Measurements from ENCODE around the gene ERAP2.
"Not testable (repeated sequence)": the region's sequence is repeated elsewhere in the genome, so short reads cannot be mapped to it uniquely, and the experiment has no call there.

ERAP2 gene

DNA sequence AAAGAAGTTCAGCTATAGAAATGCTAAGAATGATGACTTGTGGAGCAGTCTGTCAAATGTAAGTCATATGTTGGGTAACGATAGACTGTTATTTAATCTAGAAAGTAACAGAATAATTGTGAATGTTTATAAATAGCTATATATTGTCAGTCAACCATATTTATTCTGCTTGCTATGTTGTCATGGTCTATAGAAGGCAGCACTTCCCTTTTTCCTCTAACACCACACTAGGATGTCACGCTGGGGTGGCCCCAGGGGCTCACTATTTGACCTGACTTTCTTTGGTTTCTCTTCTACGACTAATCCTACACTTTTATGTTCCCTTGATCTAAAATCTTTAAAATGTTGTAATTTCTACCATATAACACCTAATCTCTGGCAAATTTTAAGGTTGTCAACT lies 20.5 kb downstream of the ERAP2 start:
- no peak for DNase-seq (ENCODE audit: low read depth)

- no peak for DNase-seq (ENCODE audit: low read depth)
Observed at GRCh38 chr5:96901384-96901783, 25.1 kb downstream of the ERAP2 start.

GRCh38 chr5:96901841-96902240 lies 25.5 kb downstream of the ERAP2 start:
- DNase-seq (ENCODE audit: low read depth), result no peak

GRCh38 chr5:96902876-96903275 lies 26.6 kb downstream of the ERAP2 start:
- DNase-seq (ENCODE audit: low read depth), result no peak

GRCh38 chr5:96903300-96903699 lies 27.0 kb downstream of the ERAP2 start:
- no peak for DNase-seq (ENCODE audit: low read depth)

DNA sequence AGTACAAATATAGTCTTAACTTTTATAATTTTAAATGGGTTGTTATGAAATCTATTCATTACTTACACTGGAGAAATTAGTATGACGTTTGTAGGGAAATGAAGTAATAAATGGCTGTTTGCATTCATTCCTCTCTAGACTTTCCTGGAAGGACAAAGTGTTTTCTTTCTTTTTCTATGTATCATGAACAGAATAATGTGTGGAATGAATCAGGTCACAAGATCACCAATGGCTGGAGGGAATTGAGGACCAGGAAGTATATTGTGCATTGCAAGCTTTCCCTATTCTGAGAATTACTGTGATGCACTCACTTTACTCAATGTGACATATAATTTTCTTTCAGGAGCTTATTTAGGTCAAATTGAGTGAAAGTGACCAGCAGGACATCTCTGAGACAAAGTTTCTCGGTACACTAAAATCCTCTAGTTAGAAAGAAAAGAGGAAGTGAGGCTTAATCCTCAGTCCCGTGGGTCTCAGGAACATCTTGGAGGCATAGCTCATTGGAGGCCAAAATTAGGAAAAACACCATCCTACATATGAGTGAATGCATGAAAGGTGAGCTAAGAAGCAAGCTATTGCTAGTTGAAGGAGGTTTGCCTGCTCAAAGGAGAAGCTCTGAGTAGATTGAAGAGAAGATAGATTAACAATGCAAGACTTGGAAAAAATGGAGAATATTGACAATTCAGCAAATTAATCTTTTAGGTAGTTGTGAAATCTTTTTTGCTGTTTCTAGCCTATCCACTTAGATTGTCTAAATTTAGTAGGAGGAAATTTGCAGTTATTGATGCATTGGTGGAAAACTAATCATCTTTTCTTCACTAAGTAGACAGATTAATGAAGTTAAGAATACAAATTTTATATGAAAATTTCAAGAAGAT lies 28.0 kb downstream of the ERAP2 start:
- DNase-seq (ENCODE audit: low read depth), result no peak

DNA sequence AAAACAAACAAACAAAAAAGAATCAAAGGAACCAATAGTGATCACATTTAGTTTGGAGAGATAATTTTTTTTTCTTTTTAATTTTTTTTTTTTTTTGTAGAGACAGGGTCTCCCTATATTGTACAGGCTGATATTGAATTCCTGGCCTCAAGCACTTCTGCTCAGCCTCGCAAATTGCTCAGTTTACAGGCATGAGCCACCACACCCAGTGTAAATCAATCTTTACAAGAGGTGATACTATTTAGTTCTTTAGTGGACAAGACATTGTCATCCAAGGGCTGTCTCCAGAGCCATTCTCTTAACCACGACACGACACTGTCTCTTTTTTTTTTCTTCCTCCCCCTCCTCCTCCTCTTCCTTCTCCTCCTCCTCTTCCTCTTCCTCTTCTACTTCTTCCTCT lies 29.6 kb downstream of the ERAP2 start:
- no peak for DNase-seq (ENCODE audit: low read depth)

DNA sequence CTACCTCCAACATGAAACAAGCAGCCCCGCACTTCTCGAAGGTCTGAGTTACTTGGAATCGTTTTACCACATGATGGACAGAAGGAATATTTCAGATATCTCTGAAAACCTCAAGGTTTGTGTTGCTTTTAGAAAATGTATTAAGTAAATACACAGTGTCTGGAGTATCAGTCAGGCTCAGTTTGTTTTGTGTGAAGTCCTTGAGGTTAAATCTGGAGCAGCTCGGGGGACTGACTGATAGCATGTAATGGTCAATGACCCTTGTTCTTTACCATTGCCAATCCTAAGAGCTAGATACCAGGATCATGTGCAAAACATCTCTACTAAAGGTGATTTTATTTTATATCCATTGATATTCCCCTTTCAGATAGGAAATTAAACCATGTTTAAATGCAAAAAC lies 32.7 kb downstream of the ERAP2 start:
- DNase-seq (ENCODE audit: low read depth), result no peak

- DNase-seq (ENCODE audit: low read depth), result no peak
Observed at GRCh38 chr5:96909435-96909834, 33.1 kb downstream of the ERAP2 start.

- no peak for DNase-seq (ENCODE audit: low read depth)
Observed at GRCh38 chr5:96911139-96911538, 34.8 kb downstream of the ERAP2 start.

DNA sequence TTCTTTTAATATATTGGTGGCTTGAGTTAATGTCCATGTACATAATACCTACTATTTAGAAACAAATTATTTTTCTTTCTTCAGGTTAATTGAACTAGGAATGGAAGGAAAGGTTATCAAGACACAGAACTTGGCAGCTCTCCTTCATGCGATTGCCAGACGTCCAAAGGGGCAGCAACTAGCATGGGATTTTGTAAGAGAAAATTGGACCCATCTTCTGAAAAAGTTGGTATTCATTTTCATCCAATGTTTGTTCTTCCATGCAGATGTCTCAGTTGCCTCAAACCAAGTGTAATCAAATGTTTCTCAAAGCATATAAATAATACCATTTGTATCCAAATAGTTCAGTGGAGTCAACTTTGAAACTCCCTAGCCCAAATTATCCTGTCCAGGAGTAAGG lies 36.9 kb downstream of the ERAP2 start:
- no peak for DNase-seq (ENCODE audit: low read depth)

GRCh38 chr5:96919754-96920197 lies 43.5 kb downstream of the ERAP2 start:
- no peak for DNase-seq (ENCODE audit: low read depth)

- DNase-seq (ENCODE audit: low read depth), result no peak
Observed at GRCh38 chr5:96920744-96921355, 44.5 kb downstream of the ERAP2 start.

DNA sequence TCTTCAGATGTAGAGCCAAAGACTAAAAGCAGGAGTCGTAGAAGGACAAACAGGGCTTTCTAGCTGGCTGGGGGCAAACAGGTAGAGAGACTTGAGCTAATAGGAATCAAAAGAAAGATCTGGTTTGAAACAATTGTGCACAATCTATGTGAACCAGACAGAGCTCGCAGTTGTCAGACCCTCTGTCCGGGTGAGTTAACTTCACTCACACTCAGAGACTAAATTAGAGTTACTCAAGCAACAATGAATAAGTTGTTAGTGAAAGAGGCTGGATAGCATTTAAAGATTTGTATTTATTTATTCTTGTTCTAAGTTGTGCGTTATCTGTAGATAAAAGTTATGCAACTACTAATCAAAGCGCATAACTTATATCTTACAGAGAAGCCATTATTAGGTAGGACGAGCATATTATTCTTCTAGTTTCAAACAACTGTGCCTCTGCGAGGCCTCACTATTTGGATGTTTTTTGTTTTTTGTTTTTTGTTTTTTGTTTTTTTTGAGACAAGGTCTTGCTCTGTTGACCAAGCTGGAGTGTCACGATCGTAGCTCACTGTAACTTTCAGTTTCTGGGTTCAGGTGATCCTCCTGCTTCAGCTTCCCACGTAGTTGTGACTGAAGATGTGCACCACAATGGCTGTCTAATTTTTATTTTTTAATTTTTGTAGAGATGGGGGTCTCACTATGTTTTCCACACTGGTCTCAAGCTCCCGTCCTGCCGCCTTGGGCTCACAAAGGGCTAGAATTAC lies 46.4 kb downstream of the ERAP2 start:
- DNase-seq (ENCODE audit: low read depth), result no peak

- DNase-seq (ENCODE audit: low read depth), result no peak
Observed at GRCh38 chr5:96924016-96924443, 47.7 kb downstream of the ERAP2 start.

DNA sequence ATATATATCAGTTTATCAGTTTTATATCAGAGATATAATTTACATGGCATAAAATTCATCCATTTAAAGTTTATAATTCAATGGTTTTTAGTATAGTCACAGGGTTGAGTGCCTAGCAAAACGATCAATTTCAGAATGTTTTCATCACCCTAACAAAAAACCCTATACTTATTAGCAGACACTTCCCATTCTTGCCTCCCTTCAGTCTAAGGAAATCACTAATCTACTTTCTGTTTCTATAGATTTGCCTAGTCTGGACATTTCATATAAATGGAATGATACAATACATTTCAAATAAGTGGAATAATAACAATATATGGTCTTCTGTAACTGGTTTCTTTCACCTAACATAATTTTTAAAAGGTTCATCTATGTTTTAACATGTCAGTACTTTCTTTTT lies 50.0 kb downstream of the ERAP2 start:
- DNase-seq (ENCODE audit: low read depth), result no peak

GRCh38 chr5:96927008-96927407 lies 50.7 kb downstream of the ERAP2 start:
- no peak for DNase-seq (ENCODE audit: low read depth)

GRCh38 chr5:96928931-96929708 lies 52.8 kb downstream of the ERAP2 start:
- DNase-seq (ENCODE audit: low read depth), result no peak

DNA sequence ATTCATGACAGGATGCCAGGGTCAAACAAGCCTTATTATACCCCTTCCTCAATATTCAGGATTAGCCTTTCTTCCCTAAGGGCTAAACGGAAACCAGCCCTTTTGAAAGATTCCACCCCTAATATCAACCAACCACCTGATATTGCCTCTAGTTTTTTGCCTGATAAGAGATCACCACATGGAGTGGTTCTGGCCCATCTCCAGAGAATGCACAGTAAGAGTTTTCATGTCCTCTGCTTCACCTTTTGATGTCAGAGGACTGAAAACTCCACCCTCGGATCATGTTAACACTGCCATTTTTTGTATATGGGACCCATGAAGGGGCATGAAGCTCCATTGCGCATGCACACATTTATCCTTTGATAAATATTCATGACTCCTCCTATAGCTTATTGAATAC lies 53.8 kb downstream of the ERAP2 start:
- DNase-seq (ENCODE audit: low read depth), result no peak

DNA sequence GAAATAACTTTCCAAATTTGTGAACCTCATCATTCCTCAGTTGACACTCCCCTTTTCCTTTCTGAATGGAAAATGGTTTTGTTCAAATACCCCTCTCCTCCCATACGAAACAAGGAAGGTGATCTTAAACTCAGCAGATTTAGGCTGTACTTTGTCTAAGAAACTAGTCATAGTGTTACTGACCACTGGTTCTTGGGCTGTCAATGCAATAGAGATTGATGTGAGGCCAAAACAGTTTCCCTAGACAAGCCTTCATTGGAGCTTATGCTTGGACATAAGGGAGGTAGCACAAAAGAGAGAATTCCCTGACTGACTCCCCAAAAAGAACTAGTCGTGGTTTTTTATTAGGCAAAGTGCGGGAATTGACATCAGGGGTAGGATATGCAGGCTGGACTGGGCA lies 54.3 kb downstream of the ERAP2 start:
- DNase-seq (ENCODE audit: low read depth), result no peak

DNA sequence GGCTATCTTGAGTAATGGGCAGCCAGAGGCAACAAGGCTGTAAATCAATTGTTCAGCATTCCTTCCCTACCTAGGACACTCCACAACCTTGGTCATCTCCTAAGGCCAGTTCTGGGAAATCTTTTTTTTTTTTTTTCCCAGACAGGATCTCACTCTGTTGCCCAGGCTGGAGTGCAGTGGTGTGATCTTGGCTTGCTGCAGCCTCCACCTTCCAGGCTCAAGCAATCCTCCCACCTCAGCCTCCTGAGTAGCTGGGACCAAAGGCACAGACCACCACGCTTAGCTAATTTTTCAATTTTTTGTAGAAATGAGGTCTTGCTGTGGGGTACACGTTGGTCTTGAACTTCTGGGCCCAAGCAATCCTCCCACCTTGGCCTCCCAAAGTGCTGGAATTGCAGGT lies 54.7 kb downstream of the ERAP2 start:
- not testable (repeated sequence) for DNase-seq (ENCODE audit: low read depth)

GRCh38 chr5:96931605-96932004 lies 55.3 kb downstream of the ERAP2 start:
- no peak for DNase-seq (ENCODE audit: low read depth)
